Measurements from ENCODE around the gene ZNF439.
"Not testable (repeated sequence)": the region's sequence is repeated elsewhere in the genome, so short reads cannot be mapped to it uniquely, and the experiment has no call there.

The ZNF439 gene

GRCh38 chr19:11821474-11822109 is 26.9 kb upstream of the ZNF439 start:
- Histone ChIP-seq H4K20me1 (ENCODE audit: control insufficient read depth, insufficient read depth, low read depth, low read length) (no peaks in the 10 kb centered on the region), H3K79me2 (ENCODE audit: control insufficient read depth, low read length) (no peaks in the 10 kb centered on the region), H3K4me3 (ENCODE audit: low read length) (no peak overlapping the region), H3K4me2 (ENCODE audit: low read length) (no peak overlapping the region), H3F3A (ENCODE audit: control insufficient read depth, insufficient read depth) (no peaks in the 10 kb centered on the region; the same call in 1 of the 2 replicates), H3K9me3 (ENCODE audit: control insufficient read depth, insufficient read depth, low read length) (no peaks in the 10 kb centered on the region), H3K36me3 (ENCODE audit: control insufficient read depth, low read length) (no peaks in the 10 kb centered on the region), H3K27me3 (ENCODE audit: control insufficient read depth, low read length) (no peaks in the 10 kb centered on the region), H3K9me2 (replicated peaks; ENCODE audit: control insufficient read depth, low read length) (no peaks in the 10 kb centered on the region), H3K4me1 (ENCODE audit: control insufficient read depth, low read length) (no peaks in the 10 kb centered on the region), H3K27ac (ENCODE audit: low read depth, low read length) (no peak overlapping the region)
- TF ChIP-seq EZH2phosphoT487 (IDR thresholded peaks at IDR 0.05; ENCODE audit: borderline replicate concordance, low read length), result no peak
- TF ChIP-seq, protein P1, sequence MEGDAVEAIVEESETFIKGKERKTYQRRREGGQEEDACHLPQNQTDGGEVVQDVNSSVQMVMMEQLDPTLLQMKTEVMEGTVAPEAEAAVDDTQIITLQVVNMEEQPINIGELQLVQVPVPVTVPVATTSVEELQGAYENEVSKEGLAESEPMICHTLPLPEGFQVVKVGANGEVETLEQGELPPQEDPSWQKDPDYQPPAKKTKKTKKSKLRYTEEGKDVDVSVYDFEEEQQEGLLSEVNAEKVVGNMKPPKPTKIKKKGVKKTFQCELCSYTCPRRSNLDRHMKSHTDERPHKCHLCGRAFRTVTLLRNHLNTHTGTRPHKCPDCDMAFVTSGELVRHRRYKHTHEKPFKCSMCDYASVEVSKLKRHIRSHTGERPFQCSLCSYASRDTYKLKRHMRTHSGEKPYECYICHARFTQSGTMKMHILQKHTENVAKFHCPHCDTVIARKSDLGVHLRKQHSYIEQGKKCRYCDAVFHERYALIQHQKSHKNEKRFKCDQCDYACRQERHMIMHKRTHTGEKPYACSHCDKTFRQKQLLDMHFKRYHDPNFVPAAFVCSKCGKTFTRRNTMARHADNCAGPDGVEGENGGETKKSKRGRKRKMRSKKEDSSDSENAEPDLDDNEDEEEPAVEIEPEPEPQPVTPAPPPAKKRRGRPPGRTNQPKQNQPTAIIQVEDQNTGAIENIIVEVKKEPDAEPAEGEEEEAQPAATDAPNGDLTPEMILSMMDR (IDR thresholded peaks at IDR 0.05; ENCODE audit: low read depth, low read length, poor library complexity, severe bottlenecking), result no peak

DNA sequence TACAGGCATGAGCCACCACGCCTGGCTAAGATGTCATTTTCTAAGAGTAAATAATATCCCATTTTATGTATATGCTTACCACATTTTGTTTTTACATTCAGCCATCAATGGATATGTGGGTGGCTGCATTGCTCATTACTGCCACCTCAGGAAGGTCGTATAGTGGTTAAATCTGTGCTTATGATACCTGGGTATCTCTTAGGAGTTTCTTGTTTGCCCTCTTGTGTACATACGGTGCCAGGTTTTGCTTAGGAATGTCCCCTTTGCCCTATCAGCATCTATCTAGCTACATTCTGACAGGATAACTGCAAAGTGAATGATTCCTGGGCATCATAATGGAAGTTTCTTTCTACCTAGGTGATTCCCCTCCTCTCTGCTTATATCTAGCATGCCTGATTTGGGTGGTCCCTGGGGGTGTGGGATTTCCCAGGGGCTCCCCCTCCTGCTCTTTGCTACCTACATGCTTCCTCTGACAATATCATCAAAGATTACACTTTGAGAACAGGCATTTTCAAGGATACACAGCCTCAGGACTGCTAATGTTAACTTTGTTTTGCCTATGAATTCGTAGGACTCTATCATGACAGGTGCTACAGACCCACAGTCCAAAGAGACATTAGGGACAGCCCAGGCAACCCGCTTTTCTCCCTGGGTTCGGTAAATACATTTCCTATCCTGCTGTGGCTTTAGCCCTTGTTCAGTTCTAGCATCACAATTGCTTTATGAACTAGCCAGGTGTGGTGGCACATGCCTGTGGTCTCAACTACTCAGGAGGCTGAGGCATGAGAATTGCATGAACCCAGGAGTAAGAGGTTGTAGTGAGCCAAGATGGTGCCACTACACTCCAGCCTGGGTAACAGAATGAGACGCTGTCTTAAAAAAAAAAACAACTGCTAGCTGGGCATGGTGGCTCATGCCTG is 19.3 kb upstream of the ZNF439 start:
- H3K9me2 ChIP-seq (replicated peaks; ENCODE audit: control insufficient read depth, low read length), result not testable (repeated sequence)
- peaks cover 19% of the 10 kb centered on the region for H3K9me3 ChIP-seq (ENCODE audit: control insufficient read depth, insufficient read depth, low read length)

DNA sequence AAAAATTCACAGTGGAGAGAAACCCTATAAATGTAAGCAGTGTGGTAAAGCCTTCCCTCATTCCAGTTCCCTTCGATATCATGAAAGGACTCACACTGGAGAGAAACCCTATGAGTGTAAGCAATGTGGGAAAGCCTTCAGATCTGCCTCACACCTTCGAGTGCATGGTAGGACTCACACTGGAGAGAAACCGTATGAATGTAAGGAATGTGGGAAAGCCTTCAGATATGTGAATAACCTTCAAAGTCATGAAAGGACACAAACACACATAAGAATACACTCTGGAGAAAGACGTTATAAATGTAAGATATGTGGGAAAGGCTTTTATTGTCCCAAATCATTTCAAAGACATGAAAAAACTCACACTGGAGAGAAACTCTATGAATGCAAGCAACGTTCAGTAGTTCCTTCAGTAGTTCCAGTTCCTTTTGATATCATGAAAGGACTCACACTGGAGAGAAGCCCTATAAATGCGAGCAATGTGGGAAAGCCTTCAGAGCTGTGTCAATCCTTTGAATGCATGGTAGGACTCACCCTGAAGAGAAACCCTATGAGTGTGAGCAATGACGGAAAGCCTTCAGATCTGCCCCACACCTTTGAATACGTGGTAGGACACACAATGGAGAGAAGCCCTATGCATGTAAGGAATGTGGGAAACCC is 16.1 kb upstream of the ZNF439 start:
- H3F3A ChIP-seq (ENCODE audit: control insufficient read depth, insufficient read depth), result no peaks in the 10 kb centered on the region
- H3K4me2 ChIP-seq (ENCODE audit: low read length), result no peak overlapping the region
- H3K9me2 ChIP-seq (replicated peaks; ENCODE audit: control insufficient read depth, low read length), result no peaks in the 10 kb centered on the region
- H3K79me2 ChIP-seq (ENCODE audit: control insufficient read depth, low read length), result no peaks in the 10 kb centered on the region
- no peaks in the 10 kb centered on the region for H3K27me3 ChIP-seq (ENCODE audit: control insufficient read depth, low read length)
- no peaks in the 10 kb centered on the region for H4K20me1 ChIP-seq (ENCODE audit: control insufficient read depth, insufficient read depth, low read depth, low read length)
- peaks cover 30% of the 10 kb centered on the region for H3K36me3 ChIP-seq (ENCODE audit: control insufficient read depth, low read length)
- H3K4me3 ChIP-seq (ENCODE audit: low read length), result no peak overlapping the region
- H3K27ac ChIP-seq (ENCODE audit: low read depth, low read length), result no peak overlapping the region
- TF ChIP-seq, protein P1 (IDR thresholded peaks at IDR 0.05; ENCODE audit: low read depth, low read length, poor library complexity, severe bottlenecking), result no peak
- no peak for TF ChIP-seq EZH2phosphoT487 (IDR thresholded peaks at IDR 0.05; ENCODE audit: borderline replicate concordance, low read length)
- H3K4me1 ChIP-seq (ENCODE audit: control insufficient read depth, low read length), result no peaks in the 10 kb centered on the region
- H3K9me3 ChIP-seq (ENCODE audit: control insufficient read depth, insufficient read depth, low read length), result peaks cover 19% of the 10 kb centered on the region

More for the DNA sequence above, 19.3 kb upstream of the ZNF439 start:
- not testable (repeated sequence) for H3F3A ChIP-seq (ENCODE audit: control insufficient read depth, insufficient read depth); H3K79me2 ChIP-seq (ENCODE audit: control insufficient read depth, low read length); H3K27ac ChIP-seq (ENCODE audit: low read depth, low read length); H3K4me2 ChIP-seq (ENCODE audit: low read length); H3K27me3 ChIP-seq (ENCODE audit: control insufficient read depth, low read length); H3K4me1 ChIP-seq (ENCODE audit: control insufficient read depth, low read length); H4K20me1 ChIP-seq (ENCODE audit: control insufficient read depth, insufficient read depth, low read depth, low read length); H3K4me3 ChIP-seq (ENCODE audit: low read length)
- TF ChIP-seq, protein P1 (IDR thresholded peaks at IDR 0.05; ENCODE audit: low read depth, low read length, poor library complexity, severe bottlenecking), result peak; percentile 13
- peaks cover 28% of the 10 kb centered on the region for H3K36me3 ChIP-seq (ENCODE audit: control insufficient read depth, low read length)
